ENCODE measurements around the gene STAT5A.
"Not testable (repeated sequence)": the region's sequence is repeated elsewhere in the genome, so short reads cannot be mapped to it uniquely, and the experiment has no call there.

Gene STAT5A

DNA sequence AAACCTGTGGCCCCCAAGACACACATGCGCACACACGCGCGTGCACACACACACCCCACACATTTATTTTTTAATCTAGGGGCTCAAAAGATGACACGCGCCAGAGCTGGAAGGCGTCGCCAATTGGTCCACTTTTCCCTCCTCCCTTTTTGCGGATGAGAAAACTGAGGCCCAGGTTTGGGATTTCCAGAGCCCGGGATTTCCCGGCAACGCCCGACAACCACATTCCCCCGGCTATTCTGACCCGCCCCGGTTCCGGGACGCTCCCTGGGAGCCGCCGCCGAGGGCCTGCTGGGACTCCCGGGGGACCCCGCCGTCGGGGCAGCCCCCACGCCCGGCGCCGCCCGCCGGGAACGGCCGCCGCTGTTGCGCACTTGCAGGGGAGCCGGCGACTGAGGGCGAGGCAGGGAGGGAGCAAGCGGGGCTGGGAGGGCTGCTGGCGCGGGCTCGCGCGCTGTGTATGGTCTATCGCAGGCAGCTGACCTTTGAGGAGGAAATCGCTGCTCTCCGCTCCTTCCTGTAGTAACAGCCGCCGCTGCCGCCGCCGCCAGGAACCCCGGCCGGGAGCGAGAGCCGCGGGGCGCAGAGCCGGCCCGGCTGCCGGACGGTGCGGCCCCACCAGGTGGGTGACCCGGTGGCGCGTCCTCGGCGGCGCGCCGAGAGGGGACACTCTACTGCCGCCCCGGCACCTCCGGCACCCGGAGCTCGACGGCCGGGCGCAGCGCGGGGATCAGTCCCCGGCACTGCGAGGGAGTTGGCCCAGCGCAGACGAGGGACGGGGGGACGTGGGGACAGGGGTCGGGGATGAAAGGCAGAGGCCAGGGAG lies at the start of gene STAT5A:
STAT5A (plus strand) TSS at position 522 of the 826 bp plus-strand sequence. CDS start 914 bp downstream, outside the sequence.
- no peak for DNase-seq (ENCODE audit: low read depth, low spot score)
- Histone ChIP-seq H3K4me1 (ENCODE audit: control insufficient read depth, insufficient read depth, low read length) (0 out of 2 replicates have a peak, but pooled peaks cover 3% of the 10 kb centered on the region), H3K36me3 (ENCODE audit: control insufficient read depth, insufficient read depth, low read length) (no peaks in the 10 kb centered on the region), H3K27ac (ENCODE audit: low read length) (no peak within 1 kb of the TSS), H3K9me3 (ENCODE audit: control insufficient read depth, insufficient read depth, low read length) (no peaks in the 10 kb centered on the region), H3K4me3 (ENCODE audit: low read length) (peak within 1 kb of the TSS; percentile 29; the same call in 1 of the 2 replicates), H3K27me3 (ENCODE audit: control insufficient read depth, insufficient read depth, low read length) (peaks cover 3% of the 10 kb centered on the region; the same call in 1 of the 2 replicates)
- WGBS (ENCODE audit: insufficient coverage, insufficient read length) = no CpG with 5 or more reads among the region's 88 CpGs

DNA sequence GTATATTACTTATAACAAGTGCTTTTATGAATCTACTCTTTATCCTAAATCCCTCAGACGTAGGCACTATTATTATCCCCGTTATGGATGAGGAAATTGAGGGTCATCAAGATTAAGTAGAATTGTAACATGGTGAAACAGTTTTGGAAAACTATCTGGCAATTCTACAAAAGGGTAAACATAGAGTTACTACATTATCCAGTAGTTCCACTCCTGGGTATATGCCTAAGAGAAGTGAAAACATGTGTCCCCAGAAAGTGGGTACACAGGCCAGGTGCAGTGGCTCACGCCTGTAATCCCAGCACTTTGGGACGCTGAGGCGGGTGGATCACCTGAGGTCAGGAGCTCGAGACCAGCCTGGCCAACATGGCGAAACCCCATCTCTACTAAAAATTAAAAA lies 48.7 kb upstream of the STAT5A start:
- H3K4me3 ChIP-seq (ENCODE audit: low read length); H3K9me3 ChIP-seq (ENCODE audit: control insufficient read depth, insufficient read depth, low read length); H3K4me1 ChIP-seq (ENCODE audit: control insufficient read depth, insufficient read depth, low read length); H3K36me3 ChIP-seq (ENCODE audit: control insufficient read depth, insufficient read depth, low read length); DNase-seq (ENCODE audit: low read depth, low spot score); H3K27ac ChIP-seq (ENCODE audit: low read length); H3K27me3 ChIP-seq (ENCODE audit: control insufficient read depth, insufficient read depth, low read length): not testable (repeated sequence)
- no CpG with 5 or more reads among the region's 7 CpGs for WGBS (ENCODE audit: insufficient coverage, insufficient read length)

DNA sequence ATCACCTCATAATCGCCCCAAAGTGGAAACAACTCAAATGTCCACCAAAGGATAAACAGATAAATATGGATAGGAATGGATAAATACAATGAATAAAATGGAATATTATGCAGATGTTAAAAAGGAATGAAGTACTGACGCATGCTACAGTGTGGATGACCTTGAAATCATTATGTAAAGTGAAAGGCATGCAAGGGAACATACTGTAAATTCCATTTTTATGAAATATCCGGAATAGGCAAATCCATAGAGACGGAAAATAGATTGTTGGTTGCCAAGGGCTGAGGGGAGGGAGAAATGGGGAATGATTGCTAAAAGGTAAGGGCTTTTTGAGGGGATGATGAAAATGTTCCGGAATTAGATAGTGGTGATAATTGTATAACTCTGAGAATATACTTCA lies 48.1 kb upstream of the STAT5A start:
- DNase-seq (ENCODE audit: low read depth, low spot score) = no peak
- H3K27ac ChIP-seq (ENCODE audit: low read length) = no peak overlapping the region
- 100% methylated on average over 1 of the region's 5 CpGs for WGBS (ENCODE audit: insufficient coverage, insufficient read length)

DNA sequence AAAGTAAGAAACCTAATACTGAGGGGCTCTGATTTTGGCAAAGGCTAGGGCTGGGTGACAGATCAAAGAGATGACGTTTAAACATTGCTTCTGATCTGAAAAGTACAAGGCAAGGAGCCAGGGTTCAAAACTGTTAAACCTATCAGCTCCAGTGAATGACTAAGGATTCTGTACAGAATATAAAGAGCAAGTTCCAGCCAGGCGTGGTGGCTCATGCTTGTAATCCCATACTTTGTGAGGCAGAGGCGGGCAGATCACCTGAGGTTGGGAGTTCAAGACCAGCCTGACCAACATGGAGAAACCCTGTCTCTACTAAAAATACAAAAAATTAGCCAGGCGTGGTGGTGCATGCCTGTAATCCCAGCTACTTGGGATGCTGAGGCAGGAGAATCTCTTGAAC lies 47.4 kb upstream of the STAT5A start:
- no CpG with 5 or more reads among the region's 4 CpGs for WGBS (ENCODE audit: insufficient coverage, insufficient read length)
- H3K4me1 ChIP-seq (ENCODE audit: control insufficient read depth, insufficient read depth, low read length); H3K27me3 ChIP-seq (ENCODE audit: control insufficient read depth, insufficient read depth, low read length); H3K27ac ChIP-seq (ENCODE audit: low read length); H3K4me3 ChIP-seq (ENCODE audit: low read length); DNase-seq (ENCODE audit: low read depth, low spot score); H3K9me3 ChIP-seq (ENCODE audit: control insufficient read depth, insufficient read depth, low read length); H3K36me3 ChIP-seq (ENCODE audit: control insufficient read depth, insufficient read depth, low read length): not testable (repeated sequence)

More for the DNA sequence above, 48.1 kb upstream of the STAT5A start:
- Histone ChIP-seq H3K27me3 (ENCODE audit: control insufficient read depth, insufficient read depth, low read length) (no peaks in the 10 kb centered on the region), H3K4me1 (ENCODE audit: control insufficient read depth, insufficient read depth, low read length) (no peaks in the 10 kb centered on the region; the same call in 1 of the 2 replicates), H3K36me3 (ENCODE audit: control insufficient read depth, insufficient read depth, low read length) (no peaks in the 10 kb centered on the region), H3K9me3 (ENCODE audit: control insufficient read depth, insufficient read depth, low read length) (no peaks in the 10 kb centered on the region), H3K4me3 (ENCODE audit: low read length) (no peak overlapping the region)

DNA sequence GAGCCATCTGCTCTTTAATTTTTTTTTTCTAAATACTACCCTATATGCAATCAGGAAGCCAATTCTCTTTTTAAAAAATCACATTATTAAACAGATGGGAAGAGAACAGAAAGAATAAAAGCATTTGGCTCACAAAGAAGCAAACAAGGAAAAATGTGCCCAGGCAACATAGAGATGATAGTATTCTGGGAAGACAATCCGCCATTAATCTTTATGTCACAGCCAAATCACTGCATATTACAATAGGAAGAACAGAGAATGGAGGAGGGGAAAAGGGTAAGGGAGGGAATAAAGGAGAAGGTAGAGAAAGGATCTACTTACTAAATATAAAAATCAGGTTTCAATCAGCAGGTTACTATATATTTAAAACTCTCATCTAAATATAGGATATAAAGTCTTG lies 46.4 kb upstream of the STAT5A start:
- WGBS (ENCODE audit: insufficient coverage, insufficient read length) = no CpG with 5 or more reads among the region's 1 CpG
- no peaks in the 10 kb centered on the region for H3K9me3 ChIP-seq (ENCODE audit: control insufficient read depth, insufficient read depth, low read length)
- H3K36me3 ChIP-seq (ENCODE audit: control insufficient read depth, insufficient read depth, low read length) = no peaks in the 10 kb centered on the region
- no peak for DNase-seq (ENCODE audit: low read depth, low spot score)
- H3K4me3 ChIP-seq (ENCODE audit: low read length) = no peak overlapping the region
- no peak overlapping the region for H3K27ac ChIP-seq (ENCODE audit: low read length)
- H3K4me1 ChIP-seq (ENCODE audit: control insufficient read depth, insufficient read depth, low read length) = no peaks in the 10 kb centered on the region; the same call in 1 of the 2 replicates
- H3K27me3 ChIP-seq (ENCODE audit: control insufficient read depth, insufficient read depth, low read length) = no peaks in the 10 kb centered on the region

- H3K9me3 ChIP-seq (ENCODE audit: control insufficient read depth, insufficient read depth, low read length) = no peaks in the 10 kb centered on the region
- WGBS (ENCODE audit: insufficient coverage, insufficient read length) = no CpG with 5 or more reads among the region's 5 CpGs
- H3K36me3 ChIP-seq (ENCODE audit: control insufficient read depth, insufficient read depth, low read length) = no peaks in the 10 kb centered on the region
- H3K4me1 ChIP-seq (ENCODE audit: control insufficient read depth, insufficient read depth, low read length) = no peaks in the 10 kb centered on the region; the same call in 1 of the 2 replicates
- H3K4me3 ChIP-seq (ENCODE audit: low read length) = no peak overlapping the region
- no peak for DNase-seq (ENCODE audit: low read depth, low spot score)
- no peaks in the 10 kb centered on the region for H3K27me3 ChIP-seq (ENCODE audit: control insufficient read depth, insufficient read depth, low read length)
- no peak overlapping the region for H3K27ac ChIP-seq (ENCODE audit: low read length)
These were observed 44.8 kb upstream of the STAT5A start for GRCh38 chr17:42243493-42243982.

DNA sequence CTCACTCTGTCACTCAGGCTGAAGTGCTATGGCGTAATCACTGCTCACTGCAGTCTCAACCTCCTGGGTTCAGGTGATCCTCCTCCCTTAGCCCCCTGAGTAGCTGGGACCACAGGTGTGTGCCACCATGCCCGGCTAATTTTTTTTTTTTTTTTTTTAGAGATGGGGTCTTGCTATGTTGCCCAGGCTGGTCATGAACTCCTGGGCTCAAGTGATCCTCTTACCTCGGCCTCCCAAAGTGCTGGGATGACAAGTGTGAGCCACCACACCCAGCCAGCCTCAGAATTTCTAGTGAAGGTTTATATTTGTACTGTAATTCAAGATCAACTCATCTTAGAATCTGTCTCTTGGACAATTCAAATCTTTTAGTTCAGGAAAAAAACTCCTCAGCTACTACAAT lies 44.2 kb upstream of the STAT5A start:
- no CpG with 5 or more reads among the region's 3 CpGs for WGBS (ENCODE audit: insufficient coverage, insufficient read length)
- H3K9me3 ChIP-seq (ENCODE audit: control insufficient read depth, insufficient read depth, low read length); H3K27ac ChIP-seq (ENCODE audit: low read length); DNase-seq (ENCODE audit: low read depth, low spot score); H3K27me3 ChIP-seq (ENCODE audit: control insufficient read depth, insufficient read depth, low read length); H3K4me1 ChIP-seq (ENCODE audit: control insufficient read depth, insufficient read depth, low read length); H3K4me3 ChIP-seq (ENCODE audit: low read length); H3K36me3 ChIP-seq (ENCODE audit: control insufficient read depth, insufficient read depth, low read length): not testable (repeated sequence)

- H3K9me3 ChIP-seq (ENCODE audit: control insufficient read depth, insufficient read depth, low read length); DNase-seq (ENCODE audit: low read depth, low spot score); H3K27ac ChIP-seq (ENCODE audit: low read length); H3K36me3 ChIP-seq (ENCODE audit: control insufficient read depth, insufficient read depth, low read length); H3K4me1 ChIP-seq (ENCODE audit: control insufficient read depth, insufficient read depth, low read length); H3K4me3 ChIP-seq (ENCODE audit: low read length); H3K27me3 ChIP-seq (ENCODE audit: control insufficient read depth, insufficient read depth, low read length): not testable (repeated sequence)
- no CpG with 5 or more reads among the region's 11 CpGs for WGBS (ENCODE audit: insufficient coverage, insufficient read length)
These were observed 43.1 kb upstream of the STAT5A start for GRCh38 chr17:42245183-42245582.

DNA sequence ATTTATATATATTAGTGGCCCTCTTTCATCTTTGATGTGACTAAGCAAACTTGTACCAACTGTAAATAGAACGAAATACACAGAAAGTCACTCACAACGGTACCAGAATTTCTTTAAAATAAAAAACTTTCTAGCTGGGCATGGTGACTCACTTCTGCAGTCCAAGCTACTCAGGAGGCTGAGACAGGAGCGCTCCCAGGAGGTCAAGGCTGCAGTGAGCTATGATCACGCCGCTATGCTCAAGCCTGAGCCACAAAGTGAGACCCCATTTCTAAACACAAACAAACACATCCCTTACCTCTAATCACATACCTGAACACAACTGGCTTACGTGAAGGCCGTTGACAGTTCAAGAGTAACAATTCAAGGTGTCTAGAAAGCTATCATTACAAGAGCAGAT lies 41.8 kb upstream of the STAT5A start:
- no peak for DNase-seq (ENCODE audit: low read depth, low spot score)
- H3K36me3 ChIP-seq (ENCODE audit: control insufficient read depth, insufficient read depth, low read length) = no peaks in the 10 kb centered on the region
- H3K27me3 ChIP-seq (ENCODE audit: control insufficient read depth, insufficient read depth, low read length) = no peaks in the 10 kb centered on the region
- H3K9me3 ChIP-seq (ENCODE audit: control insufficient read depth, insufficient read depth, low read length) = no peaks in the 10 kb centered on the region
- H3K27ac ChIP-seq (ENCODE audit: low read length) = no peak overlapping the region
- no peaks in the 10 kb centered on the region for H3K4me1 ChIP-seq (ENCODE audit: control insufficient read depth, insufficient read depth, low read length)
- WGBS (ENCODE audit: insufficient coverage, insufficient read length) = no CpG with 5 or more reads among the region's 7 CpGs
- no peak overlapping the region for H3K4me3 ChIP-seq (ENCODE audit: low read length)

GRCh38 chr17:42247734-42248133 lies 40.6 kb upstream of the STAT5A start:
- H3K36me3 ChIP-seq (ENCODE audit: control insufficient read depth, insufficient read depth, low read length) = no peaks in the 10 kb centered on the region
- no peak for DNase-seq (ENCODE audit: low read depth, low spot score)
- H3K27ac ChIP-seq (ENCODE audit: low read length) = no peak overlapping the region
- no peaks in the 10 kb centered on the region for H3K27me3 ChIP-seq (ENCODE audit: control insufficient read depth, insufficient read depth, low read length)
- no peaks in the 10 kb centered on the region for H3K4me1 ChIP-seq (ENCODE audit: control insufficient read depth, insufficient read depth, low read length)
- whole genome bisulfite sequencing (ENCODE audit: insufficient coverage, insufficient read length) = no CpG with 5 or more reads among the region's 5 CpGs
- H3K4me3 ChIP-seq (ENCODE audit: low read length) = no peak overlapping the region
- H3K9me3 ChIP-seq (ENCODE audit: control insufficient read depth, insufficient read depth, low read length) = no peaks in the 10 kb centered on the region
